CD4-positive, alpha-beta T cell treated with Interleukin-17A for 1 hour (primary cell): ENCODE data around the gene METTL26.

ENCODE experiments used
- DNase-seq: peaks from one replicate; pipeline ENCODE4 v3.0.0-alpha.2; 2020

Gene METTL26

GRCh38 chr16:658679-659571 is 22.8 kb upstream of the METTL26 start:
- DNase-seq, result no peak

- no peak for DNase-seq
Measured at GRCh38 chr16:657487-657886, 21.4 kb upstream of the METTL26 start.

GRCh38 chr16:654034-654433 is 17.9 kb upstream of the METTL26 start:
- DNase-seq, result no peak

- no peak for DNase-seq
Measured at GRCh38 chr16:652454-653305, 16.6 kb upstream of the METTL26 start.

GRCh38 chr16:651844-652243 is 15.7 kb upstream of the METTL26 start:
- no peak for DNase-seq

- no peak for DNase-seq
Measured at GRCh38 chr16:649631-650030, 13.5 kb upstream of the METTL26 start.

- DNase-seq, result peak; percentile 91
Measured at GRCh38 chr16:648781-649589, 12.9 kb upstream of the METTL26 start, which contains the start of gene WDR90. WDR90 (plus strand) TSS chr16:649365; CDS start chr16:649417, 52 bp downstream.

- DNase-seq, result peak; percentile 43
Measured at GRCh38 chr16:648071-648780, 12.1 kb upstream of the METTL26 start.

- no peak for DNase-seq
Measured at GRCh38 chr16:647173-647902, 11.2 kb upstream of the METTL26 start.

GRCh38 chr16:646679-647172 is 10.6 kb upstream of the METTL26 start:
- DNase-seq, result no peak

- no peak for DNase-seq
Measured at GRCh38 chr16:645852-646678, 10.0 kb upstream of the METTL26 start.

- no peak for DNase-seq
Measured at GRCh38 chr16:644556-644955, 8.5 kb upstream of the METTL26 start.

GRCh38 chr16:643050-643368 is 6.9 kb upstream of the METTL26 start:
- no peak for DNase-seq

GRCh38 chr16:642189-643049 is 6.3 kb upstream of the METTL26 start:
- peak; percentile 34 for DNase-seq

GRCh38 chr16:641326-642188 is 5.5 kb upstream of the METTL26 start, which contains the start of gene MCRIP2:
MCRIP2 (plus strand) TSS chr16:641828; CDS start chr16:641992, 164 bp downstream.
- DNase-seq, result peak; percentile 67

- no peak for DNase-seq
Measured at GRCh38 chr16:640614-641013, 4.5 kb upstream of the METTL26 start.

- no peak for DNase-seq
Measured at GRCh38 chr16:638836-639235, 2.7 kb upstream of the METTL26 start.

- DNase-seq, result no peak
Measured at GRCh38 chr16:638034-638543, 2.0 kb upstream of the METTL26 start.
